HG03378 (cell line): ENCODE data around the gene ALPI.
"Not testable (repeated sequence)": the region's sequence is repeated elsewhere in the genome, so short reads cannot be mapped to it uniquely, and the experiment has no call there.

ENCODE experiments used
- ATAC-seq: cut with Tn5 transposase; IDR thresholded peaks from one replicate; pipeline ENCODE4 v1.9.1; 2021; ENCODE audit warnings: mild to moderate bottlenecking, moderate library complexity; ENCODE audit not compliant: unreplicated experiment

The ALPI gene

DNA sequence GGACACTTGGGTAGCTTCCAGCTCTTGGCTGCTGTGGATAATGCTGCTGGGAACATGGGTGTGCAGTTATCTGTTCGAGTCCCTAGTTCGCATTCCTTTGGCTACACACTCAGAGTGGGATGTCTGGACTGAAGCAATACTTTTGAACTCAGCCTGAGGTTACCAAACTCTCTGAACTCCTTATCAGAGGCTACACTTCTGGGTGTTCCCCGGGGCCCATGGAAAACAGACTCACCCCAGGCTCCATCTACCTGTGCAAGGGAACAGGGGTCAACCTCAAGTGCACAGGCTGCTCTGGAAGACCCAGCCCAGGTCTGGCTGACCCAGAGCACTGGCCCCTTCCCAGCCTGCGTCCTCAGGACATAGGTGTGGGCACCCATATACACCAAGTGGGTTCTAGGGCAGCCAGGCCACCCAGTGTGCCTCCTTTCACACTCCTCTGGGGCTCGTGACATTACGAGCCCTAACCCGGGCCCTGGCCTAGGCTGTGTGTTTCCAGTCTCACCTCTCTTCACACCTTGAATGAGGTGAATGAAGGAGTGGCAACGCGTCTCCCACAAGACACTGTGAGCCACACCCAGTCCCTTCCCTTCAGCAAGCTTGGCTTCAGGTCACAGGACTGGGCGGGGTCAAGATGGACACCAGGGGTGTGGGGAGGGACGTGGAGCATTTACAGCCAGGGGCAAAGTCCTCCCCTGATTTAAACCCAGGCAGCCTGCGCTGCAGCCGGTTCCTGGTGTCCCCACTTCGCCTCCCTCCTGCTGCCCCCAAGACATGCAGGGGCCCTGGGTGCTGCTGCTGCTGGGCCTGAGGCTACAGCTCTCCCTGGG, at the start of gene ALPI:
ALPI (plus strand) TSS at position 728 of the 830 bp plus-strand sequence; CDS start at position 775, 47 bp downstream.
- ATAC-seq: no peak

DNA sequence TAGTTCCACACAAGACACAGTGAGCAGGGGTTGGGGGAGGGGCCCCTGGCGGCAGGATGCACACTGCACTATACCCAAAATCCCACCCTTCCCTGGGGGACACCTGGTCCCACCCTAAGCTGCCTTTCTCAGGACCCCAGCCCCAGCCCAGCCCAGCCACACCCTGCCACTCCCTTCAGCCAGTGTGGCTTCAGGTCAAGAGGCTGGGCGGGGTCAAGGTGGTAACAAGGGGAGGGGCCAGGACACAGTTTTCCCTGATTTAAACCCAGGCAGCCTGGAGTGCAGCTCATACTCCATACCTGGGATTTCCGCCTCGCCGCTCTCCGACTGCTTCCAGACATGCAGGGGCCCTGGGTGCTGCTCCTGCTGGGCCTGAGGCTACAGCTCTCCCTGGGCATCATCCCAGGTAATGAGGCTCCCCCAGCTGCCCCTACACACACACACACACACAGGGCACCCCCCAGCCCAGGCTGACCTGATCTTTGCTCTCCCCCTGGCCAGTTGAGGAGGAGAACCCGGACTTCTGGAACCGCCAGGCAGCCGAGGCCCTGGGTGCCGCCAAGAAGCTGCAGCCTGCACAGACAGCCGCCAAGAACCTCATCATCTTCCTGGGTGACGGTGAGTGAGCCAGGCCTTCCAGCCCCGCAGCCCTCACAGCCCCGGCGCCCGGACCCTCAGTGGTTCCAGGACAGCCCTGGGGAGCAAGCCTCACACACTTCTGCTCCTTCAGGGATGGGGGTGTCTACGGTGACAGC, 49.2 kb upstream of the ALPI start, which contains the start of gene ALPG:
ALPG (plus strand) TSS at position 289 of the 755 bp plus-strand sequence; CDS start at position 340, 51 bp downstream.
- ATAC-seq: no peak

DNA sequence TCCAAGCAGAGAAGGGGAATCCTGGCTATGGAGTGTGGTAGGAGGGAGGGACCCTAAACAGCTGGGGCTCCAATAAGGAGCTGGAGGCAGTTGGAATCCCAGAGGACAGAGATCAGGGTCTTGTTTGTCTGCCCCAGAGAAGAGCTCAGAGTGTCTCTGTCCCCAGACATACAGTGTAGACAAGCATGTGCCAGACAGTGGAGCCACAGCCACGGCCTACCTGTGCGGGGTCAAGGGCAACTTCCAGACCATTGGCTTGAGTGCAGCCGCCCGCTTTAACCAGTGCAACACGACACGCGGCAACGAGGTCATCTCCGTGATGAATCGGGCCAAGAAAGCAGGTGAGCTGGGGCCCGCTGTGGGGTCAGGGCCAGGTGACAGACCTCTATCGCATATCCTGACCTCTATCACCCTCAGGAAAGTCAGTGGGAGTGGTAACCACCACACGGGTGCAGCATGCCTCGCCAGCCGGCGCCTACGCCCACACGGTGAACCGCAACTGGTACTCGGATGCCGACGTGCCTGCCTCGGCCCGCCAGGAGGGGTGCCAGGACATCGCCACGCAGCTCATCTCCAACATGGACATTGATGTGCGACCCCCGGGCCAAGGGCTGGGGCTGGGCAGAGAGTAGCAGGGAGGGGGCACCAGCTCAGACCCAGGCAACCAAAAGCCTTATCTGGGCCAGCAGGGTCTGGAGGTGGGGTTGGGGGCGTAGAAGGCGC, 48.4 kb upstream of the ALPI start:
- ATAC-seq: not testable (repeated sequence)

DNA sequence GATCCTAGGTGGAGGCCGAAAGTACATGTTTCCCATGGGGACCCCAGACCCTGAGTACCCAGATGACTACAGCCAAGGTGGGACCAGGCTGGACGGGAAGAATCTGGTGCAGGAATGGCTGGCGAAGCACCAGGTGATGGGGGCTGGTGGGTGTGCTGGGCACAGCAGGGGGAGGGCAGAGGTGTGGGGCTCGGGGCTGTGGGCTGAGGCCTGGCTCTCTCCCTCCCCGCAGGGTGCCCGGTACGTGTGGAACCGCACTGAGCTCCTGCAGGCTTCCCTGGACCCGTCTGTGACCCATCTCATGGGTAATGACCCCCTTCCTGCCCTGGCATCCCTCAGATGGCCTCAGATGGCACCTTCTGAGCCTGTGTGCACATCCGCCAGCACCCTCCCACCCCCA, 47.7 kb upstream of the ALPI start:
- ATAC-seq: not testable (repeated sequence)

DNA sequence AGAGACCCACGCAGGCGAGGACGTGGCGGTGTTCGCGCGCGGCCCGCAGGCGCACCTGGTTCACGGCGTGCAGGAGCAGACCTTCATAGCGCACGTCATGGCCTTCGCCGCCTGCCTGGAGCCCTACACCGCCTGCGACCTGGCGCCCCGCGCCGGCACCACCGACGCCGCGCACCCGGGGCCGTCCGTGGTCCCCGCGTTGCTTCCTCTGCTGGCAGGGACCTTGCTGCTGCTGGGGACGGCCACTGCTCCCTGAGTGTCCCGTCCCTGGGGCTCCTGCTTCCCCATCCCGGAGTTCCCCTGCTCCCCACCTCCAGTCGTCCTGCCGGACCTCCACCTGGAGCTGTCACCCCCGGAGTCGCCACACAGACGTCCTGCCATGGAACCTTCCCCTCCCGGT, 46.3 kb upstream of the ALPI start:
- ATAC-seq: not testable (repeated sequence)

DNA sequence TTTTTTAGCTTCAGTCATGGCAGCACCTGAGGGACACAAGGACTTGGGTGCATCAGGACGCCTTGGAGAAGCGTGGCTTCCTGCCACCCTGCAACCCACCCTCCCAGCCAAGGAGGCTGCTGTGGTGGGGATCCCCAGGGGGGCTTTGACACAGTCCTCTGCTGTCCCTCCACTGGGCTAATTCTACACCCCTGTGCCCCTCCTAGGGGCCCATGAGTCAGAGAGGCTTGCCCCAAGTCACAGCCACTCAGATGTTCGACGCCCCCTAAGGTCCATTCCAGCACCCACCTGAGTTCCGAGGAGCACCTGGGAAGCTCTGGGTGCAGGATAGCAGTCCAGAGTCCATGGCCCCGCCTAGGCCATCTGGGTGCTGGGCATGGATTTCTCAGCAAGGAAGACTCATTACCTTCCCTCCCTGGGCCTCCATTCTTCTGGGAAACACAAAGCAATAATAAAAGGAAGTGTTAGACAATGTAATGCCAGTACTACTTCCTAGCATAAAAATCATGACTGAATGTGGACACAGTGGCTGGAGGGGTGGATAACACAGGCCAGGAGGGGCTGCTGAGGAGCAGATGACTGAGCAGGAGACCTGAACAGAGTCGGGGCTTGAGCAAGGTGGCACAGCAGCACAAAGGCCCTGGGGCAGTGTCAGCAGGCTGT, 45.6 kb upstream of the ALPI start:
- no peak for ATAC-seq

DNA sequence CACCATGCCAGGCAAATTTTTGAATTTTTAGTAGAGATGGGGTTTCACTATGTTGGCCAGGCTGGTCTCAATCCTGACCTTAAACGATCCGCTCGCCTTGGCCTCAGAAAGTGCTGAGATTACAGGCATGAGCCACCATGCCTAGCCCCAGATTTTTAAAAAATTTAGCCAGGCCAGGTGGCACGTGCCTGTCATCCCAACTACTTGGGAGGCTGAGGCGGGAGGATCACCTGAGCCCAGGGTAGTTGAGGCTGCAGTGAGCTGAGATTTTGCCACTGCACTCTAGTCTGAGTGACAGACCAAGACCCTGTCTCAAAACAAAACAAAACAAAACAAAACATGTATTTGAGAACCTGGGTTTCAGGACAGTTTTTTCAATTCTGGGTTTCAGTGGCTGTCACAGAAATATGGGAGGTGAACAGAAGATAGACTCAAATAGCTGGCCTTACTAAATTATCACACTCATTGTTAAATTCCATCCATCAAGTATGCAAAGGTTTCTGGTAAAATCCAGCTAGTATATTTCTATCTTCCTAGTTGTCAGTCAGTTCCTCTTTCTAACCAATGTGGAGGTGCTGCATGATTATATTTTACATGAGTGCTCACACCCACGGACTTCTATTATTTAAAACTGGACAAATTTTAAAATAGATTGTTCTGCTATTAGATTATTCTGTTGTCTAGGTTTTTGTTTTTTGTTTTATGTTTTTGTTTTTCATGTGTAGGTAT, 43.9 kb upstream of the ALPI start:
- no peak for ATAC-seq

DNA sequence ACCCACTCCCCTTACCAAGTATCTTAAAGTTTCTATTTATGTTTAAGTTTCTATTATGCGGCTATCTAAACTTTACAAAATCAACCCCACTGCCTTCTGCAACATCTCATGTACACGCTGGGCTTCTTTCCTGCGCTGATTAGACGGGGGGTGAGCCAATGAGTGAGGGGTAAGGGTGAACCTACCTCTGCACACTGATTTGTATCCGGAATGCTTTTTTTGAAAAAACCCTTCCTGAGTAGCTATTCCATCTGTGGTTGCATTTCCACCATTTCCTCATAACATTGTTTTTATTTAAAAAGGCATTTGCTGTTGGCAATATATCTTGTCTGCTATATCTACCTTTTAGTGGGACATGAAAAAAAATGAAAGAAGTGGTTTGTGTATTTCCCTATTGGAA, 43.0 kb upstream of the ALPI start:
- ATAC-seq: no peak

DNA sequence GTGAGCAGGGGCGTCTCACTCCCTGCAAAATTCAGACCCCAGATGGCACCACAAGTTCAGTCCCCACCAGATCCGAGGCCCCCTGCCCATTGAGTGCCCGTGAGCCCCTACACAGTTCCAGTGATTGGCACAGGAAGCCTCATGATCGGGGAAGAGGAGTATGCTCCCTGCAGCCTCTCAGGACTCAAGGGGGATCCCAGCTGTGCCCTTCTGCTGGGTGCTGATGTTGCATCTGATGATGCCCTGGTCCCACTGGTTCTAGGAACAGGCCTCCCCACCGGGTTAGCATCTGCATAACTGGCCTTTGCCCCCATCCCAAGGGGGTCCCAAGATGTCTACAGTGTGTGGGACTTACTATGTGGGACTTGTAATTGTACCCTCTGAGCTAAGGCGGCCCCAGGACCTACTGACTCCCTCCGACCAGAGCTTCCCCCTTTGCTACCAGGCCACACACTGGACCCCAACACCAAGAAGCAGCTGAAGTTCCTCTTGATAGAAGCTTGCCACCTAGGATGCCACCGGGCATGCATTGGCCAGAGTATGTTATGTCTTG, 40.7 kb upstream of the ALPI start:
- ATAC-seq: no peak

DNA sequence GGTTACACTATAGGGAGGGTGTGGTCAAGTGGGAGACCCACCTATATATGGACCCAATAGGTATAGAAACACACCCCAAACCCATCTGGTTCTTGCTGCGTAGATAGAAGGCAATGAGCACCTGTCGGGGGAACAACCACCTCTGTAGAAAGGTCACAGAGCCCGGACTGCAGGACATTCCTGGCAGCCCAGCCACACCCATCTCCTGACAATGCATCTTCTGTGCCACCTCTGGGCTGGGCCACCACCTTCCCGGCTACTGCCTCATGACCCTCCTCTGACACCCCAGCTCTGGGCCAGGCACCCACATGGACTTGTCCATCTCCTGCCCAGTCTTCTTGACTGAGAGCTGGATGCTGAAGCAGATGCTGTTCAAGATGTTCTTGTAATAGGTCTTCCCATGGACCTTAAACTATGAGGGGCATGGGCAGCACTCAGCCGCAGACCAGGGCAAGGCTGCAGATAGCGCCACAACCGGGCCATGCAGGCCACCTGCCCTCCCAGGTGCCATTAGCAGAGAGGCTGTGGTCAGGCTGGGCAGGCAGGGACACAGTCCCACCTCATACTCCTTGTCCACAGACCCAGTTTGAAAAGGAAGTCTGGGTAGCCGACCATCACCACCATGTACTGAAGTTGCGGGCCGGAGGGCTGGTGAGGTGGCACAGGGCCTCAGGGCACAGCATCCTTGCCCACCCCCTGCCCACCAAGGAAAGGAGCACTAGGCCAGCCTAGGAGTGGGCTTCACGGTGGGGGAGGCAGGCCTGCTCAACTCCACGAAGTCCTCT, 40.0 kb upstream of the ALPI start:
- no peak for ATAC-seq

DNA sequence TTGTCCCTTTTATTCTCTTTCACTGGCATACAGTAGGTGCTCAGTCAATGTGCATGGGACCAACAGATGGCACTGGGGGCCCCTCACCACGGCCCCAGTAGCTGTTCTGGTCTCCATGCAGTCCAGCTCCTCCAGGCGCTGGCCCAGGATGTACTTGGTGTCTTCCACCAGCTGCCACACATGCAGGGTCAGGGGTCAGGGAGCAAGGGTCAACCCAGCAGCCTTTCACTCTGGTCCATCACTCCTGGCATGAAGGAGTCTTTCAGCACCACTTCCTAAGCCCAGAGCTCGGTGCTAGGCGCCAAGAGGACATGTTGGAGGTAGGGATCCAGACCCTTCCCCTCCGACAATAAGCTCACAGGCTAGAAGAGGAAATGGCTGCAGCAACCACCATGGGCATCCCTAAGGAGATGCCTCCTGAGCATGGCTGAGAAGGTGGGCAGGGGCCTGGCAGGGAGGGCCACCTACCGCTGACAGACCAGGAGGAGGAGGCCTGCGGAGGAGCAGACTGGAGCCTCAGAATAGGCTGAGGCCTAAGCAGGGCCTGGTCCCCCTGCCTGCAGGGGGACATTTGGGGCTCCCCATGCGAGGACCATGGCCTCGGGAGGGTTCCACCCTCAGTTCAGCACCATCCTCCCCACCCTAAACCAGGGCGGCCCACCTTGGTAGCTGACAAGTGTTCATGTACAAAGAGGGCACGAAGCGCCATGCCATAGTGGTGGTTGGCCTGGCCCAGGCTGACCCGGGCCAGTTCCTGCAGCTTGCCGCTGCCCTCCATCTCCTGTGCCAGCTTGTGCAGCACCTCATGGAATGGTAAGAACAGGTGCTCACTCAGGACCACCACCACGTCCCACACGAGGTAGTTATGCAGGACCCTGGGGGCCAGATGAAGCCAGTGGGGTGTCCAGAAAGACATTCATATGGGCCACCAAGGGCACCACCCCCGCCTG, 39.2 kb upstream of the ALPI start:
- no peak for ATAC-seq

DNA sequence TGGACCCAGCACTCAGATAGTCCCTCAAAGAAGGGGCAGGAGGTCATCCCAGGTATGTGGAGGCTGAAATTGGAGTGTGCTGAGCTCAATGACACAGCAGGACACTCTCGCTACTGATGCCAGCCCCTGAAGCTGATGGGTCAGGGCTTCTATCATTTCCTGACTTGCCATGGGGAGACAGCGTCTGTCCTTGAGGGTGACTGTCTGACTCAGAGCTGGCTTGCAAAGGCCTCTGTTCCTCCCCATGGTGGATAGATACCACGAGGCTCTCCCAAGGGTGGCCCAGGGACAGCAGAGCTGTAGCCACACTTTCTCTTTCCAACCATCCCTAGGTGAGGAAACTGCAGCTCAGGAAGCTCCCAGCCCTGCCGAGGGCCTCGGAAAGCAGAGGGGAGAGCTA, 38.5 kb upstream of the ALPI start:
- no peak for ATAC-seq

DNA sequence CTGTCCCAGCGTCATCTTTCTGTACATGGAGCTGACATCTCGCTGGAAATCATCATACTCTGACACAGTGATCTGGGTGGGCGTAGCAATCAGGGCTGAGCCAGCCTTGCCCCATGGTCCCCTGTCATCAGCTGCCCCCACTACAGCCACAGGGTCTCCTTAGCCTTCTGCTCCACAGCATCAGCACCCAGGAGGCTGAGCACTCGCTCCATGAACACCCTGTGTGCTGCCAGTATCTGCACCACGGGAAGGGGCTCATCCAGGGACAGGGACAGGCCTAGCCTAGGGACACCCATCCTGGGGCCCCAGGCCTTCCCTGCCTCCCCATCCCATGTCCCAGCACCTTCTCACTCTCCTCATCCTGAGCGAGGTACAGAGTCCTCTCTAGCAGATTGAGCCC, 37.9 kb upstream of the ALPI start:
- ATAC-seq: no peak

DNA sequence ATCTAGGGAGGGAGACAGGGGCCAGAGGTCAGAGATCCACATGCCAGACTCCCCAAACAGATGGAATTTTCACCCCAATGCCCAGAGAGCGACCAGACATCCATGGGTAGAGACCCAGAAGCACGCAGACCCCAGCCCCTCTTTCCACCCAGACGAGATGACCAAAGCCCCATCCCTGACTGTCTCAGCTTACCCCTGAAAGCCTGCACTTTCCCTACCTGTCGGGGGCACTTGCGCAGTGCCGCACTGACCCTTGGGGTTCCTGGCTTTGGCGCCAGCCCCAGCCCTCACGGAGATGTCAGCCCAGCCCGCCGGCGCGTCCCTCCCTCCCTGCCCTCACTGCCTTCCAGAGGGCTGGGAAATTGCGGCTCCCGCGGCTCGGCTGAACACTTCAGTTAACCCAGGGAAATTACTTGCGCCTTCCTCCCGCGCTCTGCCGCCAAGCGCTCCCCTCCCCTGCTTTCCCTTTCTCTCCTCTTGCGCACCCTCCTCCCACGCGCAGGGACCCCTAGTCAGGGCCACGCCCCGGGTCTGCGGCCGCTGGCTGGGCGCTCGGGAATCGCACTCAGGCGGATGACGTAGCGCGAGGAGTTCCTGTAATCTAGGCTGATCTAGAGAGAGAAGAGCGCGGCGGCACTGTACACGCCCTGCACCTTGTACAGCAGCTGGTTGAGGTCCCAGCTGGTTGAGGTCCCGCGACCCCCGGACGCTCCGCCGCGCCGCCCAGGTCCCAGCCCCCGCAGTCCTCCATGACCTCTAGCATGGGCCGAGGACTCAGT, 37.3 kb upstream of the ALPI start:
- ATAC-seq: no peak

DNA sequence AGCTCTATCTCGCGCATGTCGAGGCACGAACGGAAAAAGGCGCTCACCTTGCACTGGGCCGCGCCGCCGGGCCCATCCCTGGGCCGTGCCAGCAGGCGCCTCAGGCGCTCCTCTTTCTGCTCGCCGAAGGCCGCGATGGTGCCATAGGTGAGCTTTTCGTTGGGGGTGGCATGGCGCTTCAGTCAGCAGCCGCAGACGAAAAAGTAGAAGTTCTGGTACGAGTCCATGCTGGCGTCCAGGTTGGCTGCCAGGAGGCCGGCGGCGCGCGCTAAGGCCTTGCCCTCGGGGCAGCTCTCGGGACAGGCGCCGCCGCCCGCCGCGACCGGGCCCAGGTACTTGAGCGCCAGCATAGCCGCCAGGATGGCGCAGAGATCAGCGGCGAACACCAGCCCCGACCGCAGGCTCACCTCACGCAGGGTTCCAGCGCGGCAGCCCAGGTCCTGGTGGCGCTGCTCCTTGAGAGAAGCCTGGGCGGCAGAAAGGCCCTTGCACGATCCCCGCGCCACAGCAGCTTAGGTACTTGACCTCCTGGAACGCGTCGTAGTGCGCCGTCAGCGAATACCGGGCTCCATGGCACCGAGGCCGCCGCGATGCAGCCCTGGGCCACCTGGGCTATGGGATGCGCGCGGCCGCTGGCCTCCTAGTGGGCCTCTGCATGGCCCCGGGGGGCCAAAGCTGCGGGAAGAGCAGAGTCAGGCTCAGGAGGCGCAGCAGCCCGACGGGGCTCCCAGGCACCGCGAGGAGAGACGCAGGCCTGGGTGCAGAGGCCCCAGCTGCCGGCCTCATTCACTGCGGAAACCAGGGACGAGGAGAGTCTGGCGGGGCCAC, 36.5 kb upstream of the ALPI start:
- ATAC-seq: no peak

DNA sequence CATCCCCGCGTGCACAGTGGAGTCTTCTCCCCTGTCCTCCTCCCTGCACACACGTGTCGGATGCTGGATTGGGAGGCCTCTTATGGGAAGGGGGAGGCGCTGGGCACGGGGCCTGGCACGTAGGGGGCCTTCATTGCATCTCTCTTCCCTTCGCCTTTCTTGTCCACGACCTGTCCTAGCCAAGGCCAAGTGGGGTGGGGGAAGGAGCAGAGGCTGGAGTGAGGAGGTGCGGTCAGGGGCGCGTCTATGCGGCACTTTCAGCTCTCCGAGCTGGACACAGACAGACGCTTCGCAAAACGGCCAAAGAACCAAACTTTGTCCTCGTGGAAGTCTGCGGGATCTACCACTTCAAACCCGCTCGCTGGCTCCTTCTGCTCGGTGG, 35.9 kb upstream of the ALPI start:
- ATAC-seq: no peak
